Measurements from ENCODE around the gene LPP. TPM values are rescaled to one million over a fixed set of nuclear protein-coding genes. Genes with fewer than 3 reads are reported as not detected.
A peak's percentile ranks its signal among the peaks of the same experiment; 100 is the strongest.
"Not testable (repeated sequence)": the region's sequence is repeated elsewhere in the genome, so short reads cannot be mapped to it uniquely, and the experiment has no call there.

LPP gene
- total and polyA plus RNA-seq, 8 donors = 8.0 to 885 (median 305) TPM

GRCh38 chr3:188700918-188701317 lies 547.0 kb downstream of the LPP start:
- Histone ChIP-seq H3K27ac (peak overlapping the region in 1 of 5 donors; percentile 66), H3K27me3 (no peaks in the 10 kb centered on the region), H3K9me3 (no peaks in the 10 kb centered on the region), H3K4me3 (no peak overlapping the region), H3K4me1 (peaks cover 0 to 24% (median 0%) of the 10 kb centered on the region in 4 donors), H3K36me3 (no peaks in the 10 kb centered on the region)
- TF ChIP-seq CTCF (IDR thresholded peaks at IDR 0.05) = no peak
- no peak for DNase-seq
- intact Hi-C loops (cut with DNase I; ENCODE audit: low total_unique reads) = no loop called here

GRCh38 chr3:188701485-188701969 lies 547.6 kb downstream of the LPP start:
- no peak overlapping the region for H3K4me3 ChIP-seq
- H3K4me1 ChIP-seq = peaks cover 0 to 29% (median 3%) of the 10 kb centered on the region in 4 donors
- H3K36me3 ChIP-seq = no peaks in the 10 kb centered on the region
- TF ChIP-seq POLR2AphosphoS5 (IDR thresholded peaks at IDR 0.05) (no peak), CTCF (IDR thresholded peaks at IDR 0.05) (no peak), POLR2A (IDR thresholded peaks at IDR 0.05) (no peak), EP300 (IDR thresholded peaks at IDR 0.05) (no peak)
- intact Hi-C loops (cut with DNase I; ENCODE audit: low total_unique reads) = no loop called here
- H3K9me3 ChIP-seq = no peaks in the 10 kb centered on the region
- DNase-seq = no peak
- no peaks in the 10 kb centered on the region for H3K27me3 ChIP-seq
- peak overlapping the region in 1 of 5 donors; percentile 66 for H3K27ac ChIP-seq
- 62 to 85% (median 67%) methylated on average over 4 of the region's 4 CpGs for WGBS, 5 donors

- H3K9me3 ChIP-seq; intact Hi-C loops (cut with DNase I; ENCODE audit: low total_unique reads); H3K27me3 ChIP-seq; H3K36me3 ChIP-seq; H3K4me3 ChIP-seq; DNase-seq: not testable (repeated sequence)
- Histone ChIP-seq H3K27ac (peak overlapping the region in 1 of 5 donors; percentile 34), H3K4me1 (peaks cover under 1 to 34% (median 5%) of the 10 kb centered on the region in 4 donors)
- 86 to 92% (median 88%) methylated on average over 10 of the region's 10 CpGs for WGBS, 5 donors
Measured at GRCh38 chr3:188702028-188702427, 548.1 kb downstream of the LPP start.

- Histone ChIP-seq H3K36me3 (peaks cover 0 to 17% (median 7%) of the 10 kb centered on the region in 4 donors), H3K4me3 (no peak overlapping the region), H3K27ac (no peak overlapping the region), H3K9me3 (no peaks in the 10 kb centered on the region), H3K4me1 (peaks cover 6 to 39% (median 8%) of the 10 kb centered on the region in 4 donors), H3K27me3 (no peaks in the 10 kb centered on the region)
- WGBS, 5 donors = 73 to 96% (median 84%) methylated on average over 1 of the region's 1 CpG
- TF ChIP-seq CTCF (IDR thresholded peaks at IDR 0.05) (no peak), POLR2AphosphoS5 (IDR thresholded peaks at IDR 0.05) (no peak), EP300 (IDR thresholded peaks at IDR 0.05) (no peak), POLR2A (IDR thresholded peaks at IDR 0.05) (no peak)
- no peak for DNase-seq
- intact Hi-C loops (cut with DNase I; ENCODE audit: low total_unique reads) = no loop called here
Measured at GRCh38 chr3:188706176-188706575, 552.2 kb downstream of the LPP start.

DNA sequence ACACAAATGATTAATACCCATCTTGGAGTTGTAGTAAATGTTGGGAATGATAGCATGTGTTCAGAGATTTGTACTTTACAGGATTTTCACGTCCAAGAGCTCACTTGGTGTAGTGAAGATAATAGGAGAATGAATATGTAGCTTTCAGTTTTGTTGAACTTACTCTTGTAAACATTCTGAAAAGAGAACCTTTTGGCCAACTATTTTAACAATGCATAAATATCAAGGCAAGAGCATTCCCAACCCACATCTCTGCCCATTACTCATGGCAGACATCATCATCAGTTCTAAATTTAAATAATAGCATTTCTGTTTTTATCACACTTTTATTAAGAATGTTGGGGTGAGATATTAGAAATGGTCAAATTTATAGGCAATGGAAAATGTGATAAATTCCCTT lies 552.6 kb downstream of the LPP start:
- H3K4me3 ChIP-seq = no peak overlapping the region
- peaks cover 0 to 17% (median 7%) of the 10 kb centered on the region in 4 donors for H3K36me3 ChIP-seq
- intact Hi-C loops (cut with DNase I; ENCODE audit: low total_unique reads) = no loop called here
- TF ChIP-seq POLR2AphosphoS5 (IDR thresholded peaks at IDR 0.05) (no peak), CTCF (IDR thresholded peaks at IDR 0.05) (no peak), EP300 (IDR thresholded peaks at IDR 0.05) (no peak), POLR2A (IDR thresholded peaks at IDR 0.05) (no peak)
- WGBS, 5 donors = 68 to 91% (median 81%) methylated on average over 1 of the region's 1 CpG
- H3K27ac ChIP-seq = no peak overlapping the region
- no peaks in the 10 kb centered on the region for H3K9me3 ChIP-seq
- DNase-seq = no peak
- peaks cover 6 to 40% (median 10%) of the 10 kb centered on the region in 4 donors for H3K4me1 ChIP-seq
- H3K27me3 ChIP-seq = no peaks in the 10 kb centered on the region

Data from stomach (tissue), 9 donors.